Measurements from ENCODE around the gene MLF2. TPM values are rescaled to one million over a fixed set of nuclear protein-coding genes. Genes with fewer than 3 reads are reported as not detected.
"Not testable (repeated sequence)": the region's sequence is repeated elsewhere in the genome, so short reads cannot be mapped to it uniquely, and the experiment has no call there.

Gene MLF2
- total and polyA plus RNA-seq, 8 donors, result 142 to 182 (median 162) TPM

DNA sequence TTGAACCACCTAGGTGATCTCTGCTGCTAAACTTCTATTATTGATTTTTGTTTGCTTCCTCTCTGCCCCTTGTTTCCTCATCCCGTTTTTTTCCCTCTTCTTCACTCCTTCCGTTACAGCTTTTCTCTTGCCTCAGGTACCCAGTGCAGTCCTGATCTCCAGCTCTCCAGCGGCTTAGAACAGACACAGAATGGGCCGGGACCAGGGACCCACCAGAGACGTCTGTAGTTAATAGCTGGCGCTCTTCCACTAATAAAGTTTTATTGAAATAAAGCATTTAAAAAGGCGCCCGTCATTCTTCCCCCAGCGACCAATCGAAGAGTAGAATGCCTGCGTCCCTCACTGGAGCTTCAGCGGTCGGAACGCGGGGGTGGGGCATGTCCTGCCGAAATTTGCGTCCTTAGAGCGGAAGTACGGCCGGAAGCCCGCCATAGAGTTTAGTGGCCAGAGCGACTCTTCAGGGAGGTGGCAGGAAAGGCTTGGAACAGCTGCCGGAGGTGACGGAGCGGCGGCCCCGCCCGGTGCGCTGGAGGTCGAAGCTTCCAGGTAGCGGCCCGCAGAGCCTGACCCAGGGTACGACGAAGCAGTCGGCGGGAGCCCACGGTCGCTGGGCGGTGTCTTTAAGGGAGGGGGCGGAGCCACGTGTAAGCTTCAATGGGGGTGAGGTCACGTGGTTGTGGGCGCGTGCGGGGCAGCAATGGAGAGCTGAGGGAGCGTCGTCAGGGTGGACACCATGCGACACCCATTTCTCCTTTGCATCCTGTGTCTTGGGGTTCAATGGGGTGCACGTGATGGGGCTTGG lies 29.1 kb downstream of the MLF2 start, which contains the start of gene COPS7A:
COPS7A (plus strand) TSS at position 440 of the 802 bp plus-strand sequence. CDS start 611 bp downstream, outside the sequence.
- Histone ChIP-seq H3K36me3 (peaks cover 0 to 19% of the 10 kb centered on the region in 2 donors), H3K27ac (peak within 1 kb of the TSS; percentile 86 to 97), H3K27me3 (peaks cover 0 to under 1% of the 10 kb centered on the region in 2 donors), H3K4me1 (peaks cover 7 to 20% of the 10 kb centered on the region in 2 donors), H3K9me3 (no peaks in the 10 kb centered on the region), H3K4me3 (peak within 1 kb of the TSS; percentile 60 to 61)
- intact Hi-C loops (cut with DNase I), result no loop called here
- TF ChIP-seq CTCF (IDR thresholded peaks at IDR 0.05), result peak in 1 of 2 donors; percentile 21
- ATAC-seq (peak; percentile 98), DNase-seq (peak; percentile 95 to 99 (median 98))

DNA sequence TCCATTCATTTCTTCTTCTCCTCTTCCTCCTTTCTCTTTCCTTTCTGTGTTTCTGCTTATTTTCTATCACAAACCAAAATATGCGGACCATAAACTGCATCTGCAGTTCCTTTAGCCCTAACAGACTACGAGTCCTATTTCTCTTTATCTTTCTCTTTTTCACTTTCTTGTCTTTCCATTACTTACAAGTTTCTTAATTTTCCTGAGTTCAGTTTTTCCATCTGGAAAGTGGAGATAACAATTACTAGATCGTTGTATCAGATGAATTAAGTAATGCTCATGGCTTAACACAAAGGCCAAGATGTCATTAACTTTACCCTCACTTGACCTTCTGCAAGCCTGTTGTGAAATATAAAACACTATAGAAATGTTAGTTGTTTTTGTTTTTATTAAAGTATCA lies 30.1 kb downstream of the MLF2 start:
- no peak overlapping the region for H3K27ac ChIP-seq
- ATAC-seq, result no peak
- intact Hi-C loops (cut with DNase I), result no loop called here
- H3K27me3 ChIP-seq, result peaks cover 0 to 10% of the 10 kb centered on the region in 2 donors
- no peak for DNase-seq
- TF ChIP-seq CTCF (IDR thresholded peaks at IDR 0.05), result no peak
- H3K36me3 ChIP-seq, result peaks cover 0 to 10% of the 10 kb centered on the region in 2 donors
- H3K9me3 ChIP-seq, result no peaks in the 10 kb centered on the region
- H3K4me3 ChIP-seq, result no peak overlapping the region
- H3K4me1 ChIP-seq, result peaks cover 7 to 20% of the 10 kb centered on the region in 2 donors

GRCh38 chr12:6716874-6717437 lies 36.0 kb downstream of the MLF2 start:
- no peak for TF ChIP-seq CTCF (IDR thresholded peaks at IDR 0.05)
- Histone ChIP-seq H3K27me3 (peaks cover 0 to 49% of the 10 kb centered on the region in 2 donors), H3K36me3 (no peaks in the 10 kb centered on the region), H3K4me3 (no peak overlapping the region), H3K27ac (no peak overlapping the region), H3K9me3 (no peaks in the 10 kb centered on the region), H3K4me1 (no peaks in the 10 kb centered on the region)
- no peak for ATAC-seq
- no peak for DNase-seq
- intact Hi-C loops (cut with DNase I), result no loop called here

GRCh38 chr12:6716031-6716873 lies 36.7 kb downstream of the MLF2 start:
- intact Hi-C loops (cut with DNase I); H3K9me3 ChIP-seq; H3K4me3 ChIP-seq; ATAC-seq; H3K36me3 ChIP-seq; H3K27ac ChIP-seq; DNase-seq; H3K4me1 ChIP-seq: not testable (repeated sequence)
- peaks cover 0 to 56% of the 10 kb centered on the region in 2 donors for H3K27me3 ChIP-seq

GRCh38 chr12:6708960-6709394 lies 44.0 kb downstream of the MLF2 start:
- no peak for ATAC-seq
- intact Hi-C loops (cut with DNase I), result no loop called here
- H3K27me3 ChIP-seq, result peaks cover 7 to 87% of the 10 kb centered on the region in 2 donors
- H3K36me3 ChIP-seq, result no peaks in the 10 kb centered on the region
- no peak overlapping the region for H3K4me3 ChIP-seq
- no peaks in the 10 kb centered on the region for H3K4me1 ChIP-seq
- H3K27ac ChIP-seq, result no peak overlapping the region
- TF ChIP-seq CTCF (IDR thresholded peaks at IDR 0.05), result no peak
- DNase-seq, result no peak
- H3K9me3 ChIP-seq, result no peaks in the 10 kb centered on the region

GRCh38 chr12:6708351-6708750 lies 44.6 kb downstream of the MLF2 start:
- H3K4me3 ChIP-seq; H3K27ac ChIP-seq; H3K9me3 ChIP-seq; H3K4me1 ChIP-seq; H3K36me3 ChIP-seq; intact Hi-C loops (cut with DNase I); ATAC-seq; DNase-seq: not testable (repeated sequence)
- peaks cover 14 to 87% of the 10 kb centered on the region in 2 donors for H3K27me3 ChIP-seq
